Calu3 (cell line): Measurements from ENCODE around the gene CLEC20A. TPM values are rescaled to one million over a fixed set of nuclear protein-coding genes. Genes with fewer than 3 reads are reported as not detected.

Experiments
- BruUV-seq: library from RNA; stranded (reverse); fragments of 400-500 nt; replicated peaks from 2 replicates; lab custom pipeline; 2021; lab: Mats Ljungman, UMichigan
- CTCF ChIA-PET: fragments of 300-600 bp; sonication (Branson Sonifier 250); formaldehyde crosslinking; loops from one replicate; lab custom pipeline; 2022; ENCODE audit warnings: antibody characterized with exemption; lab: Charles Lee
- DNase-seq: peaks from one replicate; pipeline ENCODE4 v3.0.0; 2022
- H3K27ac Mint-ChIP-seq: one replicate; pipeline ENCODE4 v1.8.0; 2022; ENCODE audit warnings: mixed read lengths; ENCODE audit not compliant: unreplicated experiment
- H3K27me3 Mint-ChIP-seq: one replicate; pipeline ENCODE4 v1.8.0; 2022; ENCODE audit warnings: mixed read lengths; ENCODE audit not compliant: unreplicated experiment
- H3K36me3 Mint-ChIP-seq: one replicate; pipeline ENCODE4 v1.8.0; 2022; ENCODE audit warnings: mild to moderate bottlenecking, moderate library complexity, mixed read lengths; ENCODE audit not compliant: insufficient read depth, unreplicated experiment
- H3K4me1 Mint-ChIP-seq: one replicate; pipeline ENCODE4 v1.8.0; 2022; ENCODE audit warnings: mild to moderate bottlenecking, low read depth, mixed read lengths; ENCODE audit not compliant: unreplicated experiment
- H3K4me3 Mint-ChIP-seq: one replicate; pipeline ENCODE4 v1.8.0; 2022; ENCODE audit warnings: mild to moderate bottlenecking, low read depth, moderate library complexity, mixed read lengths; ENCODE audit not compliant: unreplicated experiment
- H3K9me3 Mint-ChIP-seq: one replicate; pipeline ENCODE4 v1.8.0; 2022; ENCODE audit warnings: low read depth, mixed read lengths; ENCODE audit not compliant: unreplicated experiment
- CTCF ChIP-seq: fragments of 200-600 bp; IDR thresholded peaks from one replicate; pipeline ENCODE4 v1.8.0; 2022; ENCODE audit warnings: antibody characterized with exemption; ENCODE audit not compliant: unreplicated experiment
- intact Hi-C: fragments of 100-400 bp; cut with micrococcal nuclease; formaldehyde crosslinking; loops from one replicate; pipeline ENCODE4 v1.10.0; 2022; ENCODE audit not compliant: unreplicated experiment
- total RNA-seq: library from RNA; stranded (reverse); gene quantifications from 2 replicates; pipeline ENCODE4 v1.2.3, GENCODE V29; 2022

The CLEC20A gene
- total RNA-seq, 1 experiment from 2014 or later: not detected

DNA sequence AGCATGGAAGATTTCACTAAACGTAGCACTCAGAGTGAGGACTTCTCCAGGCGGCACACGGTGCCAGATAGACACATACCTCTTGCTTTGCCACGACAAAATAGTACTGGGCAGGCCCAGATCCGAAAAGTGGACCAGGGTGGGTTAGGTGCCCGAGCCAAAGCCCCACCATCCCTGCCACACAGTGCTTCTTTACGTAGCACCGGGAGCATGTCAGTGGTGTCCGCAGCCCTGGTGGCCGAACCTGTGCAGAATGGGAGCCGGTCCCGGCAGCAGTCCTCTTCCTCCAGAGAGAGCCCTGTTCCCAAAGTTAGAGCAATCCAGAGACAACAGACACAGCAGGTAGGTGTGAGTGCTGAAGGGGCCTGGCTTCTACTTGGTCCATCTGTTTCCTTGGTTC is 38.6 kb downstream of the CLEC20A start:
- H3K27ac Mint-ChIP-seq: no peak overlapping the region

GRCh38 chr1:178457651-178458050 is 39.1 kb downstream of the CLEC20A start:
- Mint-ChIP-seq H3K4me1 (peaks cover 9% of the 10 kb centered on the region), H3K9me3 (no peaks in the 10 kb centered on the region), H3K27ac (no peak overlapping the region), H3K36me3 (no peaks in the 10 kb centered on the region), H3K27me3 (no peaks in the 10 kb centered on the region), H3K4me3 (no peak overlapping the region)
- CTCF ChIA-PET: no interaction called here
- intact Hi-C loops: no loop called here
- DNase-seq: no peak
- BruUV-seq: no TSS peak
- TF ChIP-seq CTCF: no peak

More for the DNA sequence above, 38.6 kb downstream of the CLEC20A start:
- TF ChIP-seq CTCF: no peak
- no TSS peak for BruUV-seq
- DNase-seq: no peak
- intact Hi-C loops: no loop called here
- peaks cover 9% of the 10 kb centered on the region for H3K4me1 Mint-ChIP-seq
- CTCF ChIA-PET: no interaction called here
- no peaks in the 10 kb centered on the region for H3K9me3 Mint-ChIP-seq
- H3K27me3 Mint-ChIP-seq: no peaks in the 10 kb centered on the region
- no peak overlapping the region for H3K4me3 Mint-ChIP-seq
- H3K36me3 Mint-ChIP-seq: no peaks in the 10 kb centered on the region

DNA sequence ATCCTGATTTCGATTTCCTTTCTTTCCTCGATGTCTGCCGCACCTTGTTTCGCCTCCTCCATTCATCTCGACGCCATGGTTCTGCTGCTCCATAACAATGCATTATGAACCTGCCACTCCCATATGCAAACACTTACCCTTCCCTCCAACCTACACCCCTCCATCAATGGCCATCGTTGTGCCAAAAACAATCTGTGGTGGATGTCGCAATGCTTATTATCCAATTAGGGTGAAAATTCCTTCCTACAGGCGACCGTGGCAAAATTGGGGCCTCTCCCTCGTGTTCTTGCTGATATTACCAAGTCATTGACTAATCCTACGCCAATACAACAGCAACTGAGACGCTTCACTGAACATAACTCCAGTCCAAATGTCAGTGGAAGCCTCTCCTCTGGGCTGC is 40.3 kb downstream of the CLEC20A start:
- no peak for DNase-seq
- Mint-ChIP-seq H3K27ac (no peak overlapping the region), H3K9me3 (no peaks in the 10 kb centered on the region), H3K4me3 (no peak overlapping the region), H3K27me3 (no peaks in the 10 kb centered on the region), H3K36me3 (no peaks in the 10 kb centered on the region), H3K4me1 (peaks cover 5% of the 10 kb centered on the region)
- intact Hi-C loops: no loop called here
- TF ChIP-seq CTCF: no peak
- CTCF ChIA-PET: no interaction called here
- BruUV-seq: no TSS peak

GRCh38 chr1:178452013-178452412 is 44.8 kb downstream of the CLEC20A start:
- H3K27ac Mint-ChIP-seq: no peak overlapping the region
- no peak overlapping the region for H3K4me3 Mint-ChIP-seq
- BruUV-seq: no TSS peak
- CTCF ChIA-PET: no interaction called here
- no peak for DNase-seq
- no peaks in the 10 kb centered on the region for H3K9me3 Mint-ChIP-seq
- no peaks in the 10 kb centered on the region for H3K36me3 Mint-ChIP-seq
- H3K4me1 Mint-ChIP-seq: no peaks in the 10 kb centered on the region
- no peaks in the 10 kb centered on the region for H3K27me3 Mint-ChIP-seq
- no peak for TF ChIP-seq CTCF
- intact Hi-C loops: no loop called here
